ENCODE data around the gene GALNT2. TPM values are rescaled to one million over a fixed set of nuclear protein-coding genes. Genes with fewer than 3 reads are reported as not detected.

GALNT2 gene
- total RNA-seq, 2 donors from 2014 or later, result 36.8 to 50.7 TPM

- DNase-seq (no peak), ATAC-seq (no peak)
- intact Hi-C loops (cut with DNase I), result no loop called here
Measured at GRCh38 chr1:230320804-230321203, 253.8 kb downstream of the GALNT2 start.

DNA sequence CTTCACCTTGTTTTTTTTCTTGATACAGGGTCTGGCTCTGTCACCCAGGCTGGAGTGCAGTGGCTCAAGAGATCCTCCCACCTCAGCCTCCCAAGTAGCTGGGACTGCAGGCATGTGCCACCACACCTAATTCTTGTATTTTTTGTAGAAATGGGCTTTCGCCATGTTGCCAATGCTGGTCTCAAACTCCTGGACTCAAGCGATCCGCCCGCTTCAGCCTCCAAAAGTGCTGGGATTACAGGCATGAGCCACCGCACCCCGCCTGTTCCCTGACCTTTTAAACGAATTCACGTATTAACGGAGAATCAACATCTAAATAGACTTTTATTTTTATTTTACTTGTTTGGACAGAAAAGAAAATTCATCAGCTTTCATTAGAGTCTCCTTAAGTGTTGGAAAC is 254.3 kb downstream of the GALNT2 start:
- intact Hi-C loops (cut with DNase I), result no loop called here
- no peak for ATAC-seq

DNA sequence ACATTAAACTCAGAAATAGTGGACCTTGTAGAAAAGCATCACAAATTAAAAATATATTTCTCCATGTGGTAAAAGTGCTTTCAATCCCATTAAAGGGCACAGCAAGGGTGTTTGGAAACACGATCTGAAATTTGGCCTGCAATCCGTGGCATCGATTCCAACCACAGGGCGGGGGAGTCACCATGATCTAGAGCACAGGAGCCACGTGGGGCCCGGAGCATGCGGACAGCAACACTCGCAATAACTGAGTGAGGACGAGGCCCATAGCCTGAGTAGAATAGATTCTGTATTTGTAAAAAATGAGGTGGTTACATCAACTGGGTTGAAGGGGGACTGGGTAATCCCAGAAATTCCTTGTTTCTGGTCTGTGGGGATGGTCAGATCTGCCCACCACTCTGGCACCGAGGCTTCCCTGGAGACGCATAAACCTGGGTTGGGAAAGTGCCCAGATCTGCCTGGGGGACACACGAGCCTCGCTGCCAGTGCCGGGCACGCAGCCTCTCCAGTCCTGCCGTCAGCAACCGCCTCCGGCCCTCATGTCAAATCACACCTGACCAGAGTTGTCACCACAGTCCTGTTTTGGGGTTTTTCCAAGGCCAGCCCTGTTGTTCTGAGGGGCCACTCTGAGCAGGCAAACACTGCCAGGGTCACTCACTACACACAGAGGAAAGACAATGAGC is 254.8 kb downstream of the GALNT2 start:
- ATAC-seq, result peak; percentile 77 to 85
- DNase-seq, result peak; percentile 66
- intact Hi-C loops (cut with DNase I), result no loop called here

More for the DNA sequence above, 254.3 kb downstream of the GALNT2 start:
- no peak for DNase-seq

DNA sequence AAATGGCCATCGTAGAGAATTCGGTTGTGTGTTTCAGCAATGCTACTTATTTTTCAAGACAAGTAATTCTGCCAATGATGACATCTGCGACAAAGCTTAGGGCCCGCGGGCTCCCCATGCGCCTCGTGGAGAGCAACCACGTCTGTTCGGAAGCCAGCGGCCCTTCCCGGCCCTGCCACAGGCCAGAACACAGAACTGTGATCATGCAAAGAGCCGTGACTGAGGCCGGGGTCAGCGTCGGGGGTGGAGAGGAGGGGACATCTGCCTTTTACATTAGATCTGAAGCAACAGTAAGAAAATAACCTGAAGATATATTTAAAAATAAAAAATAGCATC is 255.4 kb downstream of the GALNT2 start:
- DNase-seq (no peak), ATAC-seq (no peak)
- intact Hi-C loops (cut with DNase I), result no loop called here

DNA sequence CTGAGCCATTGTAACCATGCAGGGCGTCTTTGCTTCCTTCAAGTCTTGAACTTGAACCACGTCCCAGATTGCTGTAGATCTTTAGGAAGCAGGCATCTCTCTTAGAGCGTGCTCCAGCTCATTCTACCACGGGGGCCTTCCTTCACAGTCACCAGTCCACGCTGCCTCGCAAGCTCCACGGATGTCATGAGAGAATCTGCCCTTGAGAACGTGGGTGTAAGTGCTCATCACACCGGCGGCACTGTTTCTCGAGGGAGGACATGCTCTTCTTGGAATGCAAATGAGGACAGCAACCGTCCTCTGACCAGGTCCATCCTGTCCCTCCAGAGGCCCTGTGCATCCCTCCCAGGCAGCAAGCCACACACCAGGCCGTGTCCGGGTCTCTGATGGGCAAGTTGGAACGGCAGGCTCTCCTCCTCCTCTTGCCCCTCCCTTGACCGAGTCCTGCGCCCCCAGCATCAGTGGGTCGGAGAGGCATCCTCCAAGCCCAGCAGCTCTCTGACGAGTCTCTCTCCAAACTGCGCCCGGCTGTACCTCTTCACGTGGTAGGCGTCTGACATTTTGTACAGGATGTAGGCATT is 256.0 kb downstream of the GALNT2 start:
- DNase-seq, result no peak
- ATAC-seq, result no peak
- intact Hi-C loops (cut with DNase I), result no loop called here

GRCh38 chr1:230323686-230324085 is 256.6 kb downstream of the GALNT2 start:
- ATAC-seq (no peak), DNase-seq (no peak)
- intact Hi-C loops (cut with DNase I), result no loop called here

- DNase-seq (no peak), ATAC-seq (peak; percentile 15 to 69)
- intact Hi-C loops (cut with DNase I), result no loop called here
Measured at GRCh38 chr1:230326971-230327891, 260.2 kb downstream of the GALNT2 start.

GRCh38 chr1:230327892-230328284 is 260.9 kb downstream of the GALNT2 start:
- ATAC-seq (no peak), DNase-seq (no peak)
- intact Hi-C loops (cut with DNase I), result no loop called here

DNA sequence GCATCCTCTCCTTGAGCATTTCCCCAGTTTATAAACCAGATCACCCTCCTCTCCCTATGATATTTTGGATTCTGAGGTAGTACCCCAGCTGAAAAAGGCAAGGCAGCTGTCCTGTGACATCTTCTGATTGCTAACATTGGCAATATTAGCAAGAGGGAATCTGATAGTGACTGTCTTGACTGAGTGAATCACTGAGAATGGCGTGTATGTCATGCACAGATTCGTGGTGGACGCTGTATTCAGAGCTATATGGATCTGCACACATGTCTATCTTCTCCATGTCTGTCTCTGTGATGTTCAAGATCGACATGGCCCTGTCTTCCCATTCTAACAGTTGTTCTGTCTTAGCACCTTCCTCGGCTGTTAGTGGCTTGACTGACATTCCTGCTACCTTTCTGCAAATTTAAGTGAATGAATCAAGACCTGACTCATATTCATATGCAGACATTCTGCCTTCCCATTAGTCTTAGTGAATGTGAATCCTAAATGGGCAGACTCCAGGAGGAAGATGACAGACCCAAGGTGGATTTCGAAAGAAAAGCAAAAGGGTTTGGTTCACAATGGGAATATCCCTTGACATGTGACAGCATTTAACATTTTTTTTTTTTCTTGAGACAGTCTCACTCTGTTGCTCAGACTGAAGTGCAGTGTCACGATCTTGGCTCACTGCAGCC is 261.4 kb downstream of the GALNT2 start:
- DNase-seq, result no peak
- ATAC-seq, result no peak
- intact Hi-C loops (cut with DNase I), result no loop called here

- intact Hi-C loops (cut with DNase I), result no loop called here
- ATAC-seq (no peak), DNase-seq (no peak)
Measured at GRCh38 chr1:230330157-230330556, 263.1 kb downstream of the GALNT2 start.
